Panc1 (cell line): ENCODE data around the gene TOGARAM2. TPM values are rescaled to one million over a fixed set of nuclear protein-coding genes. Genes with fewer than 3 reads are reported as not detected.
"Not testable (repeated sequence)": the region's sequence is repeated elsewhere in the genome, so short reads cannot be mapped to it uniquely, and the experiment has no call there.

Experiments
- ATAC-seq: fragments of 200-7000 bp; cut with Tn5 transposase; 2 replicates; pipeline ENCODE4 v1.9.1; 2020; ENCODE audit warnings: mild to moderate bottlenecking, moderate library complexity
- BruUV-seq: library from RNA; stranded (reverse); fragments of 400-500 nt; replicated peaks from 2 replicates; lab custom pipeline; 2021; lab: Mats Ljungman, UMichigan
- CTCF ChIA-PET: fragments of 300-600 bp; sonication (Branson Sonifier 250); formaldehyde crosslinking; loops from one replicate; lab custom pipeline; 2022; ENCODE audit warnings: antibody characterized with exemption; lab: Charles Lee
- POLR2A ChIA-PET: fragments of 300-600 bp; sonication (Branson Sonifier 250); formaldehyde crosslinking; loops from one replicate; lab custom pipeline; 2022; ENCODE audit warnings: antibody characterized with exemption; lab: Charles Lee
- DNase-seq: peaks from one replicate; pipeline ENCODE4 v3.0.0-alpha.2; 2010; ENCODE audit warnings: low read depth, low spot score
- H3K27ac ChIP-seq: 2 replicates; pipeline ENCODE4 v1.5.1; 2011; ENCODE audit warnings: mild to moderate bottlenecking, low read length, inconsistent platforms
- H3K27me3 ChIP-seq: fragments of 200-500 bp; sonication (Bioruptor generic); 2 replicates; pipeline ENCODE4 v1.6.0; 2014; ENCODE audit warnings: low read length, inconsistent platforms; ENCODE audit not compliant: control insufficient read depth, insufficient read depth
- H3K36me3 ChIP-seq: fragments of 200-500 bp; sonication (Bioruptor generic); 2 replicates; pipeline ENCODE4 v1.5.1; 2014; ENCODE audit warnings: inconsistent platforms, mild to moderate bottlenecking, low read length, moderate library complexity; ENCODE audit not compliant: control insufficient read depth, insufficient read depth
- H3K4me1 ChIP-seq: 2 replicates; pipeline ENCODE4 v1.5.1; 2011; ENCODE audit warnings: inconsistent platforms, mild to moderate bottlenecking, low read length, moderate library complexity; ENCODE audit not compliant: control insufficient read depth, insufficient read depth
- H3K4me3 ChIP-seq, 2 experiments: 2 replicates each; pipeline ENCODE4 v1.5.1; 2011 to 2012; ENCODE audit warnings: low read depth in 2 of 2, low read length in 2 of 2, mild to moderate bottlenecking in 2 of 2, inconsistent platforms in 1 of 2, moderate library complexity in 1 of 2
- H3K9me3 ChIP-seq: fragments of 200-500 bp; sonication (Bioruptor generic); 2 replicates; pipeline ENCODE4 v1.5.1; 2014; ENCODE audit warnings: low read depth, mild to moderate bottlenecking, inconsistent platforms, low read length, moderate library complexity; ENCODE audit not compliant: control insufficient read depth, insufficient read depth
- CTCF ChIP-seq: fragments of 450-650 bp; IDR thresholded peaks from 2 replicates; pipeline ENCODE4 v1.5.1; 2017; ENCODE audit warnings: mild to moderate bottlenecking
- POLR2AphosphoS5 ChIP-seq: IDR thresholded peaks from 2 replicates; pipeline ENCODE4 v1.6.1; 2012; ENCODE audit warnings: mild to moderate bottlenecking, low read depth, low read length, moderate library complexity
- SIN3A ChIP-seq: IDR thresholded peaks from 2 replicates; pipeline ENCODE4 v1.6.1; 2012; ENCODE audit warnings: low read depth, mild to moderate bottlenecking, low read length, moderate library complexity, borderline replicate concordance; ENCODE audit not compliant: insufficient read depth
- TCF7L2 ChIP-seq: IDR thresholded peaks from 2 replicates; pipeline ENCODE4 v1.6.1; 2011; ENCODE audit warnings: mild to moderate bottlenecking, low read depth, low read length, inconsistent platforms
- in situ Hi-C: cut with HindIII; loops from 2 replicates; pipeline ENCODE4 v1.10.0; 2016; ENCODE audit warnings: low sequenced_read_pairs, low pct_unique_long_range_greater_than_20kb
- intact Hi-C: fragments of 100-400 bp; cut with micrococcal nuclease; formaldehyde crosslinking; loops from one replicate; pipeline ENCODE4 v1.10.0; 2022; ENCODE audit not compliant: unreplicated experiment
- total RNA-seq: library from RNA; stranded (reverse); gene quantifications from one replicate; pipeline ENCODE4 v1.2.1, GENCODE V29; 2021; ENCODE audit not compliant: unreplicated experiment
- TF ChIP-seq, protein P1 (sequence below), 2 experiments: IDR thresholded peaks; 2 replicates each; pipeline ENCODE4 v1.6.1; 2011 to 2012; ENCODE audit warnings: low read depth in 2 of 2, control low read depth in 1 of 2, low read length in 1 of 2, mild to moderate bottlenecking in 1 of 2, moderate library complexity in 1 of 2; ENCODE audit not compliant: insufficient read depth in 1 of 2

The TOGARAM2 gene
- total RNA-seq, 1 experiment from 2014 or later: 0.44 TPM

GRCh38 chr2:28977176-28977875, 3.8 kb upstream of the TOGARAM2 start:
- Histone ChIP-seq H3K4me1 (peaks cover 13% of the 10 kb centered on the region), H3K27ac (no peak overlapping the region), H3K36me3 (no peaks in the 10 kb centered on the region), H3K9me3 (no peaks in the 10 kb centered on the region), H3K27me3 (no peaks in the 10 kb centered on the region), H3K4me3 (no peak overlapping the region)
- CTCF ChIA-PET: no interaction called here
- TF ChIP-seq SIN3A: no peak
- no peak for TF ChIP-seq POLR2AphosphoS5
- no peak for TF ChIP-seq TCF7L2
- TF ChIP-seq, protein P1, sequence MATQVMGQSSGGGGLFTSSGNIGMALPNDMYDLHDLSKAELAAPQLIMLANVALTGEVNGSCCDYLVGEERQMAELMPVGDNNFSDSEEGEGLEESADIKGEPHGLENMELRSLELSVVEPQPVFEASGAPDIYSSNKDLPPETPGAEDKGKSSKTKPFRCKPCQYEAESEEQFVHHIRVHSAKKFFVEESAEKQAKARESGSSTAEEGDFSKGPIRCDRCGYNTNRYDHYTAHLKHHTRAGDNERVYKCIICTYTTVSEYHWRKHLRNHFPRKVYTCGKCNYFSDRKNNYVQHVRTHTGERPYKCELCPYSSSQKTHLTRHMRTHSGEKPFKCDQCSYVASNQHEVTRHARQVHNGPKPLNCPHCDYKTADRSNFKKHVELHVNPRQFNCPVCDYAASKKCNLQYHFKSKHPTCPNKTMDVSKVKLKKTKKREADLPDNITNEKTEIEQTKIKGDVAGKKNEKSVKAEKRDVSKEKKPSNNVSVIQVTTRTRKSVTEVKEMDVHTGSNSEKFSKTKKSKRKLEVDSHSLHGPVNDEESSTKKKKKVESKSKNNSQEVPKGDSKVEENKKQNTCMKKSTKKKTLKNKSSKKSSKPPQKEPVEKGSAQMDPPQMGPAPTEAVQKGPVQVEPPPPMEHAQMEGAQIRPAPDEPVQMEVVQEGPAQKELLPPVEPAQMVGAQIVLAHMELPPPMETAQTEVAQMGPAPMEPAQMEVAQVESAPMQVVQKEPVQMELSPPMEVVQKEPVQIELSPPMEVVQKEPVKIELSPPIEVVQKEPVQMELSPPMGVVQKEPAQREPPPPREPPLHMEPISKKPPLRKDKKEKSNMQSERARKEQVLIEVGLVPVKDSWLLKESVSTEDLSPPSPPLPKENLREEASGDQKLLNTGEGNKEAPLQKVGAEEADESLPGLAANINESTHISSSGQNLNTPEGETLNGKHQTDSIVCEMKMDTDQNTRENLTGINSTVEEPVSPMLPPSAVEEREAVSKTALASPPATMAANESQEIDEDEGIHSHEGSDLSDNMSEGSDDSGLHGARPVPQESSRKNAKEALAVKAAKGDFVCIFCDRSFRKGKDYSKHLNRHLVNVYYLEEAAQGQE (IDR thresholded peaks at IDR 0.05; ENCODE audit: insufficient read depth in 1 of 2, low read depth in 2 of 2, low read length in 1 of 2): no peak
- TF ChIP-seq CTCF: no peak
- ATAC-seq (no peak), DNase-seq (no peak)
- no TSS peak for BruUV-seq
- POLR2A ChIA-PET: no interaction called here
- intact Hi-C loops (no loop called here), in situ Hi-C loops (no loop called here)

GRCh38 chr2:28978001-28978400, 3.1 kb upstream of the TOGARAM2 start:
- DNase-seq, in situ Hi-C loops, intact Hi-C loops, H3K9me3 ChIP-seq, BruUV-seq, H3K4me3 ChIP-seq, H3K27me3 ChIP-seq, CTCF ChIA-PET, ATAC-seq, H3K27ac ChIP-seq, H3K36me3 ChIP-seq: not testable (repeated sequence)
- POLR2A ChIA-PET: interaction anchor here (0.5 kb wide), 1 partner anchor 10 kb away, joined by 6 read pairs; no protein-coding TSS in a partner anchor
- H3K4me1 ChIP-seq: peaks cover 13% of the 10 kb centered on the region

- no peak for DNase-seq
- intact Hi-C loops: no loop called here
- in situ Hi-C loops: no loop called here
- H3K4me3 ChIP-seq: no peak overlapping the region
- H3K36me3 ChIP-seq: no peaks in the 10 kb centered on the region
- ChIA-PET CTCF (no interaction called here), POLR2A (interaction anchor here (0.5 kb wide), 1 partner anchor 11 kb away, joined by 6 read pairs; no protein-coding TSS in a partner anchor)
- H3K27me3 ChIP-seq: no peaks in the 10 kb centered on the region
- ATAC-seq: no peak
- BruUV-seq: no TSS peak
- H3K9me3 ChIP-seq: no peaks in the 10 kb centered on the region
- TF ChIP-seq, protein P1 (IDR thresholded peaks at IDR 0.05; ENCODE audit: insufficient read depth in 1 of 2, low read depth in 2 of 2, low read length in 1 of 2): no peak
- TF ChIP-seq SIN3A (no peak), POLR2AphosphoS5 (no peak), CTCF (no peak), TCF7L2 (no peak)
- H3K27ac ChIP-seq: no peak overlapping the region
- peaks cover 13% of the 10 kb centered on the region for H3K4me1 ChIP-seq
Measured at GRCh38 chr2:28978606-28979005, 2.5 kb upstream of the TOGARAM2 start.
